WTC11 (cell line): ENCODE results near the gene MMP23B.

Source experiments
- ATF1 ChIP-seq: sonication (generic); formaldehyde crosslinking; IDR thresholded peaks from 2 replicates; pipeline ENCODE4 v1.8.1; 2023; ENCODE audit warnings: mild to moderate bottlenecking, moderate library complexity, missing genetic modification reagents
- ESRRA ChIP-seq: sonication (generic); formaldehyde crosslinking; IDR thresholded peaks from 2 replicates; pipeline ENCODE4 v1.8.1; 2022; ENCODE audit warnings: mild to moderate bottlenecking, missing genetic modification reagents, borderline replicate concordance
- JUN ChIP-seq: sonication (generic); formaldehyde crosslinking; IDR thresholded peaks from 2 replicates; pipeline ENCODE4 v1.8.0; 2023; ENCODE audit warnings: mild to moderate bottlenecking, missing genetic modification reagents
- NR1H2 ChIP-seq: sonication (generic); formaldehyde crosslinking; IDR thresholded peaks from 2 replicates; pipeline ENCODE4 v1.9.0; 2021; ENCODE audit warnings: mild to moderate bottlenecking, moderate library complexity, missing genetic modification reagents
- NR2C2 ChIP-seq: sonication (generic); formaldehyde crosslinking; IDR thresholded peaks from 2 replicates; pipeline ENCODE4 v1.8.0; 2022; ENCODE audit warnings: mild to moderate bottlenecking, missing genetic modification reagents
- TEAD4 ChIP-seq: sonication (generic); formaldehyde crosslinking; IDR thresholded peaks from 2 replicates; pipeline ENCODE4 v1.8.0; 2022; ENCODE audit warnings: mild to moderate bottlenecking, missing genetic modification reagents
- TF ChIP-seq, protein P1 (sequence below): fragments of 200-600 bp; IDR thresholded peaks from 2 replicates; pipeline ENCODE4 v1.8.0; 2022; ENCODE audit warnings: antibody characterized with exemption
- TF ChIP-seq, protein P2 (sequence below): fragments of 250-450 bp; sonication (Bioruptor Pico); IDR thresholded peaks from 2 replicates; pipeline ENCODE4 v1.9.0; 2021; ENCODE audit warnings: mild to moderate bottlenecking, borderline replicate concordance
- TF ChIP-seq, protein P3 (sequence below): sonication (generic); formaldehyde crosslinking; IDR thresholded peaks from 2 replicates; pipeline ENCODE4 v1.8.0; 2022; ENCODE audit warnings: mild to moderate bottlenecking, missing genetic modification reagents
- TF ChIP-seq, protein P4 (sequence below): sonication (generic); formaldehyde crosslinking; IDR thresholded peaks from 2 replicates; pipeline ENCODE4 v1.8.0; 2022; ENCODE audit warnings: mild to moderate bottlenecking, missing genetic modification reagents
- TF ChIP-seq, protein P5 (sequence below): sonication (generic); formaldehyde crosslinking; conservative IDR thresholded peaks from 2 replicates; pipeline ENCODE4 v1.8.1; 2022; ENCODE audit warnings: mild to moderate bottlenecking, missing genetic modification reagents

DNA sequence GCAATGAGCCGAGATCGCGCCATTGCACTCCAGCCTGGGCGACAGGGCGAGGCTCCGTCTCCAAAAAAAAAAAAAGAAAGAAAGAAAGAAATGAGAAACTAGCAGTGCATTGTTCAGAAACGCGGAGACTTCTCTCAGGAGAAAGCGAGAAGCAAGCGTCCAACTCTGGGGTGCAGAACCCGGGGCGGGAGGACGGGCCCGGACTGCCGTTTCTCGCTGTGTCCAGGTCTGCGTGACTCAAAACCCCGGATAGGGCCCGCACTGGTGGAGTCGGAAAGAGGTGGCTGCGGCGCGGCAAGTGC lies 17.1 kb upstream of the MMP23B start:
- TF ChIP-seq JUN (CRISPR knock-in tag) (no peak), ATF1 (CRISPR knock-in tag) (no peak), TEAD4 (CRISPR knock-in tag) (no peak), ESRRA (CRISPR knock-in tag) (no peak), NR2C2 (CRISPR knock-in tag) (no peak), NR1H2 (CRISPR knock-in tag) (no peak)
- TF ChIP-seq, protein P1, sequence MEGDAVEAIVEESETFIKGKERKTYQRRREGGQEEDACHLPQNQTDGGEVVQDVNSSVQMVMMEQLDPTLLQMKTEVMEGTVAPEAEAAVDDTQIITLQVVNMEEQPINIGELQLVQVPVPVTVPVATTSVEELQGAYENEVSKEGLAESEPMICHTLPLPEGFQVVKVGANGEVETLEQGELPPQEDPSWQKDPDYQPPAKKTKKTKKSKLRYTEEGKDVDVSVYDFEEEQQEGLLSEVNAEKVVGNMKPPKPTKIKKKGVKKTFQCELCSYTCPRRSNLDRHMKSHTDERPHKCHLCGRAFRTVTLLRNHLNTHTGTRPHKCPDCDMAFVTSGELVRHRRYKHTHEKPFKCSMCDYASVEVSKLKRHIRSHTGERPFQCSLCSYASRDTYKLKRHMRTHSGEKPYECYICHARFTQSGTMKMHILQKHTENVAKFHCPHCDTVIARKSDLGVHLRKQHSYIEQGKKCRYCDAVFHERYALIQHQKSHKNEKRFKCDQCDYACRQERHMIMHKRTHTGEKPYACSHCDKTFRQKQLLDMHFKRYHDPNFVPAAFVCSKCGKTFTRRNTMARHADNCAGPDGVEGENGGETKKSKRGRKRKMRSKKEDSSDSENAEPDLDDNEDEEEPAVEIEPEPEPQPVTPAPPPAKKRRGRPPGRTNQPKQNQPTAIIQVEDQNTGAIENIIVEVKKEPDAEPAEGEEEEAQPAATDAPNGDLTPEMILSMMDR = no peak
- TF ChIP-seq, protein P2, sequence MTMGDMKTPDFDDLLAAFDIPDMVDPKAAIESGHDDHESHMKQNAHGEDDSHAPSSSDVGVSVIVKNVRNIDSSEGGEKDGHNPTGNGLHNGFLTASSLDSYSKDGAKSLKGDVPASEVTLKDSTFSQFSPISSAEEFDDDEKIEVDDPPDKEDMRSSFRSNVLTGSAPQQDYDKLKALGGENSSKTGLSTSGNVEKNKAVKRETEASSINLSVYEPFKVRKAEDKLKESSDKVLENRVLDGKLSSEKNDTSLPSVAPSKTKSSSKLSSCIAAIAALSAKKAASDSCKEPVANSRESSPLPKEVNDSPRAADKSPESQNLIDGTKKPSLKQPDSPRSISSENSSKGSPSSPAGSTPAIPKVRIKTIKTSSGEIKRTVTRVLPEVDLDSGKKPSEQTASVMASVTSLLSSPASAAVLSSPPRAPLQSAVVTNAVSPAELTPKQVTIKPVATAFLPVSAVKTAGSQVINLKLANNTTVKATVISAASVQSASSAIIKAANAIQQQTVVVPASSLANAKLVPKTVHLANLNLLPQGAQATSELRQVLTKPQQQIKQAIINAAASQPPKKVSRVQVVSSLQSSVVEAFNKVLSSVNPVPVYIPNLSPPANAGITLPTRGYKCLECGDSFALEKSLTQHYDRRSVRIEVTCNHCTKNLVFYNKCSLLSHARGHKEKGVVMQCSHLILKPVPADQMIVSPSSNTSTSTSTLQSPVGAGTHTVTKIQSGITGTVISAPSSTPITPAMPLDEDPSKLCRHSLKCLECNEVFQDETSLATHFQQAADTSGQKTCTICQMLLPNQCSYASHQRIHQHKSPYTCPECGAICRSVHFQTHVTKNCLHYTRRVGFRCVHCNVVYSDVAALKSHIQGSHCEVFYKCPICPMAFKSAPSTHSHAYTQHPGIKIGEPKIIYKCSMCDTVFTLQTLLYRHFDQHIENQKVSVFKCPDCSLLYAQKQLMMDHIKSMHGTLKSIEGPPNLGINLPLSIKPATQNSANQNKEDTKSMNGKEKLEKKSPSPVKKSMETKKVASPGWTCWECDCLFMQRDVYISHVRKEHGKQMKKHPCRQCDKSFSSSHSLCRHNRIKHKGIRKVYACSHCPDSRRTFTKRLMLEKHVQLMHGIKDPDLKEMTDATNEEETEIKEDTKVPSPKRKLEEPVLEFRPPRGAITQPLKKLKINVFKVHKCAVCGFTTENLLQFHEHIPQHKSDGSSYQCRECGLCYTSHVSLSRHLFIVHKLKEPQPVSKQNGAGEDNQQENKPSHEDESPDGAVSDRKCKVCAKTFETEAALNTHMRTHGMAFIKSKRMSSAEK (CRISPR knock-in tag) = no peak
- TF ChIP-seq, protein P3, sequence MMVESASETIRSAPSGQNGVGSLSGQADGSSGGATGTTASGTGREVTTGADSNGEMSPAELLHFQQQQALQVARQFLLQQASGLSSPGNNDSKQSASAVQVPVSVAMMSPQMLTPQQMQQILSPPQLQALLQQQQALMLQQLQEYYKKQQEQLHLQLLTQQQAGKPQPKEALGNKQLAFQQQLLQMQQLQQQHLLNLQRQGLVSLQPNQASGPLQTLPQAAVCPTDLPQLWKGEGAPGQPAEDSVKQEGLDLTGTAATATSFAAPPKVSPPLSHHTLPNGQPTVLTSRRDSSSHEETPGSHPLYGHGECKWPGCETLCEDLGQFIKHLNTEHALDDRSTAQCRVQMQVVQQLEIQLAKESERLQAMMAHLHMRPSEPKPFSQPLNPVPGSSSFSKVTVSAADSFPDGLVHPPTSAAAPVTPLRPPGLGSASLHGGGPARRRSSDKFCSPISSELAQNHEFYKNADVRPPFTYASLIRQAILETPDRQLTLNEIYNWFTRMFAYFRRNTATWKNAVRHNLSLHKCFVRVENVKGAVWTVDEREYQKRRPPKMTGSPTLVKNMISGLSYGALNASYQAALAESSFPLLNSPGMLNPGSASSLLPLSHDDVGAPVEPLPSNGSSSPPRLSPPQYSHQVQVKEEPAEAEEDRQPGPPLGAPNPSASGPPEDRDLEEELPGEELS = no peak
- TF ChIP-seq, protein P4, sequence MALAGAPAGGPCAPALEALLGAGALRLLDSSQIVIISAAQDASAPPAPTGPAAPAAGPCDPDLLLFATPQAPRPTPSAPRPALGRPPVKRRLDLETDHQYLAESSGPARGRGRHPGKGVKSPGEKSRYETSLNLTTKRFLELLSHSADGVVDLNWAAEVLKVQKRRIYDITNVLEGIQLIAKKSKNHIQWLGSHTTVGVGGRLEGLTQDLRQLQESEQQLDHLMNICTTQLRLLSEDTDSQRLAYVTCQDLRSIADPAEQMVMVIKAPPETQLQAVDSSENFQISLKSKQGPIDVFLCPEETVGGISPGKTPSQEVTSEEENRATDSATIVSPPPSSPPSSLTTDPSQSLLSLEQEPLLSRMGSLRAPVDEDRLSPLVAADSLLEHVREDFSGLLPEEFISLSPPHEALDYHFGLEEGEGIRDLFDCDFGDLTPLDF (CRISPR knock-in tag) = no peak
- TF ChIP-seq, protein P5, sequence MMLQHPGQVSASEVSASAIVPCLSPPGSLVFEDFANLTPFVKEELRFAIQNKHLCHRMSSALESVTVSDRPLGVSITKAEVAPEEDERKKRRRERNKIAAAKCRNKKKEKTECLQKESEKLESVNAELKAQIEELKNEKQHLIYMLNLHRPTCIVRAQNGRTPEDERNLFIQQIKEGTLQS (CRISPR knock-in tag) = no peak
